ENCODE measurements around the gene TMEM41A.

Gene TMEM41A

DNA sequence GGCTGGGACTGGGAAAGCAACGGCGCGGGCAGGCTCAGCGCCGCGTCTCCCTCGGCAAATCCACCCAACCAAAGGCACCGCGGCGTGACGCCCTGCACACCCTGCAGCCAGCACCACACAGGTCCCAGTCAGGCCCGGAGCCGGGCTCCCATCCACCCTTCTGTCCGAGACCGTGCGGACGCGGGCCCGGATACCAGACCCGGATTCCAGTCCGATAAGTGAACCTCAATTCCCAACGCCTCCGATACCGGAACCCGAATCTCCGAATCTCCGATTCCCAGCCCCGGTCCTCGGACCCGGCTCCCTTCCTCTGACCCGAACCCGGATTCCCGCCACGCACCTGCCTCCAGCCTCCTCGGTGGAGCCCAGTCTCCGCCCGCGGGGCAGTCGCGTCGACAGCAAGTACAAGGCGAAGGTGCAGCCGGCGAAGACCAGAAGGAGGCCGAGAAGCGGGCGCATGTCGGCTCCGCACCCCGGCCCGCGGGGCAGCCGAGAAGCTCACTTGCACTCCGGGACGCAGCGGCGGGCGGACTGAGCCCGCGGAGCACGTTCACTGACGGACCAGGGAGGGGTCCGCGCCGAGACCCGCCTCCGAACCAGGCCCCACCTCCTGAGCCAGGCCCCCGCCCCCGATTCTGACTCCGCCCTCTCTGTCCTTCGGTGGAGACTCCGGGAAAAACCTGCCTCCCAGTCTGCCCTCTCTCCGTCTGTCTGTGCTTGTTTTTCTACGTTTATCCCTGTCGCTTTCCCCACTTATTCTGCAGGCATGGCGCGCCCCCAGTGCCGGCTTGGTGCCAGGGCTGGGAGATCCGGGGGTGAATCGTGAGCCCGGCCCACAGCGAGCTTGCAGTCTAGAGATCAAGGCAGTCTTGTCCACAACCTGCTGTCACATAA, at the start of gene TMEM41A:
TSS of gene TMEM41A (minus strand) at position 533 of the 894 bp plus-strand sequence. CDS start at position 459, 74 bp downstream.
- peak; percentile 92 for DNase-seq

- no peak for DNase-seq
These were observed 41.9 kb upstream of the TMEM41A start for GRCh38 chr3:185540695-185541094.

DNA sequence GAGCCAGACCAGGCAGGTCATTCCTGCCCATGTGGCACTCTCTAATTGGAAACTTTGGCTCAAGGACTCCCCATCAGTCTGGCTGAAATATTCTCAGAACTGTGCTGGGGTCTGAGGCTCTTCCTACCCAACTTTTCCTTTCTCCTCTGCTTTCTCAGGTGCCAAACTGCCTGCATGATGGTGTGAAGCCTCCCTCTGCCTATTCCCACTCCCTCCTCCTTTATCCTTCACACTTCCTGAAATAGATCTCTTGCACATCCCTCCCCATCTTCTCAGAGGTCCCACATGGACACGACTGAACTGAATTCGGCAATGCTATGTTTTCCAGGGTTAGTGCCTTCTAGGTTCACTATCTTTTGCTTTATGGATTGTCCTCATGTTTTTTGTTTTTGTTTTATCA, 41.1 kb upstream of the TMEM41A start:
- no peak for DNase-seq

DNA sequence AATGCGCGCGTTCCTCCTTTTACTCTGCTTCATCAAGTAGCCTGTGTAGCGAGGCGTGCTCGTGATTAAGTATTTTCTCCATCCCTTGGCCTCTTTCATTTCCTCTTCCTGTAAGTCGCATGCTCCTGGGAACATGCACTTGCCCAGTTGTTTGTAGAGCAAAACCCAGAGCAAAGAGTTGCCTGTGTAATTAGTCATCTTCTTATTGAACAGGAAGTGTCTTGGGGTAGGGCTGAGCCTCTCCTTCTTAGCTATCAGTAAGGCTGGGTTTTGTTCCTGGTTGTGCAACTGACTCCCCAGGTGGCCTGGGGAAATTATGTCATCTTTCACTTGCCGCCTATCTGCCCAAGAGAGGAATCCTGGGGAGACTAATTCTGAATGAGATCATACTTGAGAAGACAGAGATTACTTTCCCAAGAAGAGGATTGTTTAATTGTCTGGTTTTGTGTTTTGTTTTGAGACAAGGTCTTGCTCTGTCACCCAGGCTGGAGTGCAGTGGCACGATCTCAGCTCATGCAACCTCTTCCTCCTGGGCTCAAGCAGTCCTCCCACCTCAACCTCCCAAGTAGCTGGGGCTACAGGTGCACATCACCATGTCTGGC, 38.6 kb upstream of the TMEM41A start:
- DNase-seq = peak; percentile 19

DNA sequence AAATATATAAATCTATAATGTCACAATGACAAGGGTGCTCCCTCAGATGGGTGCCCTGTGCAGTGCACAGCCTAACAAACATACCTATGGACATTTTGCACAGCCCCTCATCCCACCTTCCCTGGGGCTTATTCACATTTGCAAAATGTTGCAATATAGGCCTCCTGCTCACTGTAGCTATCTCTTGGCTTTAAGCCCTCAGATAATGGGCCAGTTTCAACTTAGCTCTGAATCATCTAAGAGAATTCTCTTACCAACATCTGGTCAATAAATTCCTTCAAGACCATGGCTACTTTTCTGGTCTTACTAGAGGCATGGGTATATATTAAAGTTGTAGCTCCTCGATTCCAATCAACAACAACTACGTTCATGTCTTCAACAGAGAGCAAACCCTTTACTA, 35.7 kb upstream of the TMEM41A start:
- DNase-seq = no peak

- DNase-seq = no peak
These were observed 34.1 kb upstream of the TMEM41A start for GRCh38 chr3:185532901-185533300.

DNA sequence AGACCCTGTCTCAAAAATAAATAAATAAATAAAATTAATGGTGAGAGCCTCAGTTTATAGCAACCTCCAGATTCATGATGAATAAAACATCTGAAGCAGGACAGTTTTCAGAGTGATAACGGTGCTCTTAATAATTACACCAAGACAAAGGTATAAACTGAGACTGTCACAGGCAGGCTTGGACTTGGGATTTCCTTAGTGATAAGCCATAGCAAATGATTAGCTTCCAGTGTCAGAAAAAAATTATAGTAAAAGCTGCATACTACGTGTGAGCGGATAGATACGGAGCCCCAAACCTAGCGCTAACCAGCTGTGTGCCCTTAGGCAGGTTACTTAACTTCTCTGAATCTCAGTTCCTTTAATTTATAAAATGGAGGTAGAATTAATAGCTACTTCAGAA, 32.0 kb upstream of the TMEM41A start:
- DNase-seq = no peak

DNA sequence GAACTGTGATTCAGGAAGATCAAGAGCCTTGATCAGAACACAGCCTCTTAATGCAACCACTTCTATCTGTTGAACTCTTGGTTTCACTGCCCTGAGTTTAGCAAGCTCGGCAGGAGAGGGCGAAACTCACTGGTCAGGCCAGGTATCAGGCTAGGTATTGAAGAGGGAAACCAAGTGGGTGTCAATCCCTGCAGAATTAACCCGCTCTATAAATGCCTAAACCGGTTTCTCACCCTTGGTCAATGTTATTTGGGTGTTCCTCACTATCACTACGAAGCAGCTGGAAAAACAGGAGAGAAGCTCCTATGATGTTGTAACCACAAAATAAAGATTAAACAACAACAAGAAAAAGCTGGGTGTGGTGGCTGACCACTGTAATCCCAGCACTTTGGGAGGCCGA, 29.7 kb upstream of the TMEM41A start:
- no peak for DNase-seq

DNA sequence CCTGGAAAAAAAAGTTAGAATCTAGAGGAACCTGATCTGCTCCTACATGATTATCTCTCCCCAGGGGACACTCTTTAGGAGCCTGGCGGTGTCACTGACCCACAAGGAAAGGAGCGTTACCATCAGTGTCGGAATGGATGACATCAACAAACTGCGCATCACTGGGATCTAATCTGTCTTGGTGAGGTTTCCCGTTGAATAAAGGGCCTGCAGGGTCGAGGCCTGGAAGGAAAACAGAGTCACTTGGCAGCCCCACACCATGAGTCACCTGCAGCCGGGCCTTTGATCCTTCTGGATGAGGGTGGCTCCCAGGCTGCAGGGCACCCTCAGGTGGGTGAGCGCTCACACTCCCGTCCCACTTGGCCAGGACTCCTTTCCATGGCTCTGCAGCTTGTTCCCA, 28.5 kb upstream of the TMEM41A start:
- no peak for DNase-seq

DNA sequence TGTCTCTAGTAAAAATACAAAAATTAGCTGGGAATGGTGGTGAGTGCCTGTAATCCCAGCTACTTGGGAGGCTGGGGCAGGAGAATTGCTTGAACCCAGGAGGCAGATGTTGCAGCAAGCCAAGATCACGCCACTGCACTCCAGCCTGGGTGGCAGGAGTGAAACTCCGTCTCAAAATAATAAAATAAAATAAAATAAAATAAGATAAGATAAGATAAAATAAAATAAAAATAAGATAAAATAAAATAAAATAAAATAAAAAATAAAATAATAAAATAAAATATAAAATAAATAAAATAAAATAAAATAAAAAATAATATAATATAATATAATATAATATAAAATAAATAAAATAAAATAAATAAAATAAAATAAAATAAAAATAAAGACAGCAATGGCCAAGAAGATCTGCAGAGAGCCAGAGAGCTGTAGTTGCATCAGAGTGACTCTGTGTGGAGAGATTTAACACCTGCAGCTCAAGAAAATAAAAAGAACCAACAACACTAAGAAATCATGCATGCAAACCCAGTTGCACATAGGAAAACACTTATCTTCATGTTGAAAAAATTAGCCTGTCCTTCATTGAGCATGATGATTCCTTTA, 27.6 kb upstream of the TMEM41A start:
- DNase-seq = no peak

DNA sequence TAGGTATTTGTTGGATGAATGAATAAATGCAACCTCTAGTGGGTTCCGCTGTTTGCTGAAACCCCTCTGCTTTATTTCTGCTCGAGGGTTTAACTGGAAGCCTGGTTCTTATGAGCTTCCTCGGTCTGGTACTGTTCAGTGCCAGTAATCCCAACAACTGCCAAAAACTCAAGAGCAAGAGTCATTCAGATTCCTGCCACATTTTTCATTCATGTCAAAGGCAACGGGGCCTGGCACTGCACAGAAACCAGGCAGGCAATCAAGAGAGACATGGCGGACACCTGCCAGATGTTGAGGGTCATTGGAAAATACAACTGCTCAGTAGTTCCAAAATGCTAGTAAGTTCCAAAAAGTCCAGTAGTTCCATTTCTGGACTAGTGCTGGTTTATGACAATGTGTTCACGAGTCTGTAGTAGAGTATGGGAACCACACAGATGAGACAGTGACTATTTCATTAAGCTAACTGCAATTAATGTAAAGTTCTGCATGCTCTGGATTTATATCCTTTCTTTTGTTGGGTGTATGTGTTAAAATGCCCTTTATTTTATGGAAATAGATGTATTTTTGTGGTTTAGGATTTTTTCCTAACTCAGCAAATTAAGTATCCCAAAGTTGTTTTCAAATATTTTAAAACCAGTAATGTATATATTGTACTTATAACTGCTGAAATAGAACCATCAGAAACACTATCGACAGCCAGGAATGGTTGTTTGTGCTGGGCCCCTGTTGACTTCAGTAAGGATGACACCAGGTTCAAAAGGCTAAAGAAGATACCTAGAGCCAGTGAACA, 22.7 kb upstream of the TMEM41A start:
- no peak for DNase-seq

DNA sequence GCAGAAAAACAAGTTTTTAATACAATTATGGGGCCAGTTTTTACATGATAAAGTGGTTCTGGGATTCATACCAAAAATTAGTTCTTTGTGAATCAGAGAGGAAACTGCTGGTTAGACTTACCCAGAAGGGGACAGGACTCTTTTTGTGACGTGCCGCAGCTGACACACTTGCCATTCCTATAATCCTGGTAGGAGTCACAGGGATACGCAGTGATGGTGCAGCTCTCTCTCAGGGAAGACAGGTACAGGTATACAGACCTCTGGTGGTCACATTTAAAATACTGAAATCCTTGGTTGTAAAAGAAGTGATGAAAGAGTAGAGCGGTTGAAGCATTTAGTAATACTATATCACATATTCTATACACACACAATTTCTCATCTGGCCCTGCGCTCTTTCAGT, 20.2 kb upstream of the TMEM41A start:
- no peak for DNase-seq

- no peak for DNase-seq
These were observed 18.7 kb upstream of the TMEM41A start for GRCh38 chr3:185517387-185518130.

DNA sequence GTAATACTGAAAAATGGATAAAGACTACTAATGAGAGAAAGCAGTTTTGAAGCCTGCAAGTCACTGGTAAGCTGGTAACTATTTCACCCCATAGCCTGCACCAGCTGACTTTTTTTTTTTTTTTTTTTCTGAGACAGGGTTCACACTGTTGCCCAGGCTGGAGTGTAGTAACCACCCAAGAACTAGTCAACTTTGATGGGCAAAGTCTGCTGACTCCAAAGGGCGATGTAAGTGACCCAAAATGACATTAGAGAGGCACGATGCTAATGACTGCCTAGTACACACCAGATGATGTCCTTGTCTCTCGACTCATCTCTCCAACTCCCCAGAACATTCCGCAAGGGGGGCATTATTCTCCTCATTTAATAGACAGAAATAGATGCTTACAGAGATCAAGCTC, 12.9 kb upstream of the TMEM41A start:
- no peak for DNase-seq

- DNase-seq = no peak
These were observed 9.6 kb upstream of the TMEM41A start for GRCh38 chr3:185508335-185508991.

GRCh38 chr3:185507883-185508282, 9.0 kb upstream of the TMEM41A start:
- no peak for DNase-seq

GRCh38 chr3:185504636-185505035, 5.8 kb upstream of the TMEM41A start:
- DNase-seq = no peak

- DNase-seq = no peak
These were observed 4.7 kb upstream of the TMEM41A start for GRCh38 chr3:185503521-185503920.

GRCh38 chr3:185502987-185503386, 4.2 kb upstream of the TMEM41A start:
- no peak for DNase-seq

- DNase-seq = no peak
These were observed 8.6 kb downstream of the TMEM41A start for GRCh38 chr3:185490241-185490640.

- no peak for DNase-seq
These were observed 9.4 kb downstream of the TMEM41A start for GRCh38 chr3:185489462-185489861.

- DNase-seq = no peak
These were observed 10.4 kb downstream of the TMEM41A start for GRCh38 chr3:185488465-185488864.

Data from activated naive CD4-positive, alpha-beta T cell treated with Interleukin-2 at 50 U/mL for 16 hours (primary cell).